Adrenal gland (tissue), 12 donors: ENCODE measurements around the gene TRMT2A. TPM values are rescaled to one million over a fixed set of nuclear protein-coding genes. Genes with fewer than 3 reads are reported as not detected.
"Not testable (repeated sequence)": the region's sequence is repeated elsewhere in the genome, so short reads cannot be mapped to it uniquely, and the experiment has no call there.

ENCODE experiments used
- DNase-seq, 7 donors: peaks; one replicate each; pipeline ENCODE4 v3.0.0-alpha.2; 2019 to 2020
- H3K27ac ChIP-seq, 5 donors: fragments of 200-600 bp; sonication (generic) in 4 of 5; 1 replicate in 3 of 5; 2 replicates in 2 of 5; pipeline versions ENCODE4 v1.5.1 to v1.8.0; 2016 to 2020; ENCODE audit warnings: mild to moderate bottlenecking in 1 of 5
- H3K27me3 ChIP-seq: fragments of 200-600 bp; 2 replicates; pipeline ENCODE4 v1.8.0; 2021
- H3K36me3 ChIP-seq, 2 donors: fragments of 200-600 bp; replicated peaks in 1 of 2; 1 replicate in 1 of 2; 2 replicates in 1 of 2; pipeline versions ENCODE4 v1.5.1 to v1.8.0; 2018 to 2022
- H3K4me1 ChIP-seq, 2 donors: fragments of 200-600 bp; replicated peaks in 1 of 2; 1 replicate in 1 of 2; 2 replicates in 1 of 2; pipeline versions ENCODE4 v1.5.1 to v1.8.0; 2018 to 2021
- H3K4me3 ChIP-seq, 4 donors: fragments of 200-600 bp; sonication (generic) in 3 of 4; one replicate each; pipeline ENCODE4 v1.5.1; 2016 to 2018
- H3K9me3 ChIP-seq, 3 donors: fragments of 200-600 bp; sonication (generic) in 1 of 3; replicated peaks in 1 of 3; 1 replicate in 2 of 3; 2 replicates in 1 of 3; pipeline versions ENCODE4 v1.5.1 to v1.8.0; 2016 to 2021
- POLR2A ChIP-seq, 2 donors: fragments of 450-650 bp; IDR thresholded peaks; one replicate each; pipeline ENCODE4 v1.6.1; 2017; ENCODE audit warnings: antibody characterized with exemption in 2 of 2, mild to moderate bottlenecking in 2 of 2, moderate library complexity in 1 of 2
- WGBS, 4 donors: extraction: QIAGEN DNeasy Blood & Tissue Kit in 2 of 4; methylation state at CpG; one replicate each; pipeline versions ENCODE4 v1.1.5 to v1.1.7; 2013 to 2017; 5-methylcytosine and 5-hydroxymethylcytosine counted together
- intact Hi-C, 2 donors: fragments of 100-400 bp; cut with DNase I; formaldehyde crosslinking; loops; one replicate each; pipeline versions ENCODE4 v1.14.1 to v1.15.0; 2022 to 2023
- polyA plus RNA-seq, 3 donors: library from polyadenylated mRNA; stranded (reverse); fragments of 200-250 nt in 2 of 3; fragments of 350-450 nt in 1 of 3; fragmentation: Illumina TruSeq in 1 of 3; extraction: RNeasy Lipid Tissue Mini Kit (QIAGEN cat#74804) in 1 of 3; gene quantifications; one replicate each; pipeline ENCODE4 v1.2.3, GENCODE V29; 2013 to 2014
- total RNA-seq, 9 donors: library from RNA; depleted of rRNA in 4 of 9; stranded (reverse); fragments of >200 nt in 4 of 9; fragments of 120-200 nt in 1 of 9; fragmentation: NEBNext Ultra II Directional in 1 of 9; extraction: Animal tissue kit (Norgen Biotek cat#: 25700) in 1 of 9; gene quantifications; one replicate each; pipeline versions ENCODE4 v1.1.0 to v1.2.4, GENCODE V29; 2013 to 2023
- TF ChIP-seq, protein P1 (sequence below), 6 experiments: fragments of 450-650 bp in 4 of 6; fragments of 200-600 bp in 2 of 6; sonication (generic) in 1 of 6; IDR thresholded peaks; 1 replicate in 5 of 6; 2 replicates in 1 of 6; pipeline versions ENCODE4 v1.5.1 to v1.8.0; 2016 to 2021; ENCODE audit warnings: antibody characterized with exemption in 6 of 6, mild to moderate bottlenecking in 2 of 6, moderate library complexity in 1 of 6
- donor health status: healthy with polysubstance abuse.
- donor health status: Bipolar disorder and iron deficiency.
- donor health status: DM: yes; HTN: yes; CAD: no.
- donor health status: DM: no; HTN: no; CAD: no.
- donor health status: DM: no; HTN: no; CAD: no.
- donor health status: DM: yes; HTN: yes; CAD: no.

The TRMT2A gene
- total and polyA plus RNA-seq, 12 donors, result 22.4 to 283 (median 66.8) TPM

DNA sequence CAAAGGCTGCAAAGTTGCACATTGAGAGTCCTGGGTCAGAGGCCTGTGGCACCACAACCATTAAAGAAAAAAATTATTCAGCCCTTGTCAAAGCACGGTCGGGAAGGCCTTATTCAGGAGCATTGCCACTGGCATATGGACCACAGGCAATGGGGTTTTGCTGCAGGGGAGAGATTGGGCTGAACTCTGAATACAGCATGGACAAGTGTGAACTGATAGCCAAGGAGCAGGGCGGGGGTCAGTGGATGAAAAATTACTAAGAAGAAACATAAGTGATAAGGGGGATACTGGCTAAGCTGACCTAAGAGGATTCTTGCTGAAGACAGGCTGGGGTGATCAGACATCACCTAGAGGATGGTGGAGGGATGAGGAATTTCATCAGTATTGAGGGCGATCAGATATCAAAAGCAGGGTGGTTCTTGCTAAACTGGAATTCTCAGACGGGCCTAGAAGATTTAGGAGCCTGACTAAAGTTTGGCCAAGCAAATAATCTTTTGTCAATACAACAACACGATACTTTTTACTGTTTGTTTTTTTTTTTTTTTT, 40.3 kb downstream of the TRMT2A start:
- DNase-seq, result no peak
- Histone ChIP-seq H3K27ac (no peak overlapping the region), H3K4me1 (peaks cover 10 to 12% of the 10 kb centered on the region in 2 donors), H3K27me3 (no peaks in the 10 kb centered on the region), H3K9me3 (no peaks in the 10 kb centered on the region), H3K4me3 (no peak overlapping the region), H3K36me3 (no peaks in the 10 kb centered on the region)
- 61 to 69% (median 64%) methylated on average over 6 of the region's 6 CpGs for WGBS, 4 donors
- intact Hi-C loops, result no loop called here
- TF ChIP-seq, protein P1, sequence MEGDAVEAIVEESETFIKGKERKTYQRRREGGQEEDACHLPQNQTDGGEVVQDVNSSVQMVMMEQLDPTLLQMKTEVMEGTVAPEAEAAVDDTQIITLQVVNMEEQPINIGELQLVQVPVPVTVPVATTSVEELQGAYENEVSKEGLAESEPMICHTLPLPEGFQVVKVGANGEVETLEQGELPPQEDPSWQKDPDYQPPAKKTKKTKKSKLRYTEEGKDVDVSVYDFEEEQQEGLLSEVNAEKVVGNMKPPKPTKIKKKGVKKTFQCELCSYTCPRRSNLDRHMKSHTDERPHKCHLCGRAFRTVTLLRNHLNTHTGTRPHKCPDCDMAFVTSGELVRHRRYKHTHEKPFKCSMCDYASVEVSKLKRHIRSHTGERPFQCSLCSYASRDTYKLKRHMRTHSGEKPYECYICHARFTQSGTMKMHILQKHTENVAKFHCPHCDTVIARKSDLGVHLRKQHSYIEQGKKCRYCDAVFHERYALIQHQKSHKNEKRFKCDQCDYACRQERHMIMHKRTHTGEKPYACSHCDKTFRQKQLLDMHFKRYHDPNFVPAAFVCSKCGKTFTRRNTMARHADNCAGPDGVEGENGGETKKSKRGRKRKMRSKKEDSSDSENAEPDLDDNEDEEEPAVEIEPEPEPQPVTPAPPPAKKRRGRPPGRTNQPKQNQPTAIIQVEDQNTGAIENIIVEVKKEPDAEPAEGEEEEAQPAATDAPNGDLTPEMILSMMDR (IDR thresholded peaks at IDR 0.05), result no peak
- TF ChIP-seq POLR2A (IDR thresholded peaks at IDR 0.05), result no peak

DNA sequence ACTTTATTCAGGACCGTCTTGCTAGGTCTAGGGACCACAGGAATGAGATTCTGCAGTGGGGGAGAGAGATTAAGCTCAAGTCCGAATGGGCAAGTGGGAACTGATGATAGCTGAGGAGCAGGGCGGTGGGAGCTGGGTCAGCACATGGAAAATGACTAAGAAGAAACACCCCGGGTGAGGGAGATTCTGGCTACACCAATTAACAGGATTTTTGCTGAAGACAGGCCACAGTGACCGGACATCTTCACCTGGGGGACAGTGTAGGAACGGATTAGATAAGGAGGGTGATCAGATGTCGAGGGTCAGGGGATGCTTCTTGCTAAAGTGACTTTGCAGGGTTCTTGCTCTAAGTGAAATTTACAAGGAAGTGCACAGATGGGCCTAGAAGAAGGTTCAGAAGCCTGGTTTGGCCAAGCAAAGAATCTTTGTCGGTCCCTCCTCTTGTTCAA, 45.5 kb downstream of the TRMT2A start:
- Histone ChIP-seq H3K9me3 (no peaks in the 10 kb centered on the region), H3K36me3 (no peaks in the 10 kb centered on the region), H3K27me3 (no peaks in the 10 kb centered on the region), H3K4me3 (no peak overlapping the region), H3K27ac (no peak overlapping the region), H3K4me1 (no peaks in the 10 kb centered on the region)
- TF ChIP-seq, protein P1 (IDR thresholded peaks at IDR 0.05), result no peak
- TF ChIP-seq POLR2A (IDR thresholded peaks at IDR 0.05), result no peak
- 83 to 89% (median 87%) methylated on average over 8 of the region's 8 CpGs for WGBS, 4 donors
- no peak for DNase-seq
- intact Hi-C loops, result loop anchor here in 1 of 2 donors (2.0 kb wide), 1 partner anchor 35 kb away; no protein-coding TSS in a partner anchor

DNA sequence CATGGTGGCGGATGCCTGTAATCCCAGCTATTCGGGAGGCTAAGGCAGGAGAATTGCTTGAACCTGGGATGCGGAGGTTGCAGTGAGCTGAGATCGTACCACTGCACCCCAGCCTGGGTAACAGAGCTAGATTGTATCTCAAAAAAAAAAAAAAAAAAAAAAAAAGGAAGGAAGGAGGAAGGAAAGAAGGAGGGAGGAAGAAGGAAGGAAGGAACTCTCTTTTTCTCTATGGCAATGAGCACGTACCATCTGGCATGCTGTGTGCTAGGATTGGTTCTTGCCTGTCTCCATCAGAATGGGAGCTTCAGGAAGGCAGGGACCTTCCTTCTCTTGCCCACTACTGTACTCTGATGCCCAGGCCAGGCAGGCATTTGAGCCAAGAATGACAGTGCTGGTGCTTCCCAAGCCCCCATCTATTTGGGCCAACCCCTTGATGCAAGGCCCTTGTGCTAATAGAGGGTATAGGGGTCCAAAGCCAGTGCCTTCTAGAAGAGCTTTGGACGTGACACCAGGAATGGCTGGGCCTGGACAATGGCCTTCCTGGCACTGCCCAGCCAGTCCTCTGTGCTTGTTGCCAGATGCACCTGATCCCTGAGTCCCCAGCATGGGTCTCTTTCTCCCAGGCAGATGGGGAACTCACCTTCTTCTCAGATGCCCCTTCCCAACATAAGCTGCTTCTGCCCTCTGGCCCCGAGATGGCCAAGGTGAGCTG, 47.5 kb downstream of the TRMT2A start:
- 84 to 93% (median 87%) methylated on average over 6 to 7 of the region's 7 CpGs for WGBS, 4 donors
- peaks cover 0 to 6% of the 10 kb centered on the region in 2 donors for H3K36me3 ChIP-seq
- no peaks in the 10 kb centered on the region for H3K9me3 ChIP-seq

DNA sequence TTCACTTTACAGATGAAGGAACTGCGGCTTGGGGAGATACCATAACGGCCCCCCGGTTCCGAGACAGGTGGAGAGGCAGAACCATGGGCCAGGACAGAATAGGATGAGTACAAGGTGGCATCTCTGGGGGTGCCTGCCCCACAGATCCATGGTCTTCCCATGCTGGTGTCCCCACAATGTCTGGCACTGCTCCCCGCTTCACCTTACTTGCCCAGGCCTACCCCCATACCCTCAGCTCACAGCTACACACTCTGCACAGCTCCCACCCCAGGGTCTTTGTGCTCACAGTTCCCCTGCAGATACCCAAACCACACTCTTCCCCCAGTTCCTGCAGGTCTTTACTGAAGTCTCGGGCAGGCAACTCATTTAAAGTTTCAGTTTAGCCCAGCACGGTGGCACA, 48.4 kb downstream of the TRMT2A start:
- WGBS, 4 donors, result 93 to 94% (median 93%) methylated on average over 7 of the region's 7 CpGs
- TF ChIP-seq, protein P1 (IDR thresholded peaks at IDR 0.05), result no peak
- no peak for TF ChIP-seq POLR2A (IDR thresholded peaks at IDR 0.05)
- intact Hi-C loops, result no loop called here
- Histone ChIP-seq H3K27me3 (no peaks in the 10 kb centered on the region), H3K9me3 (no peaks in the 10 kb centered on the region), H3K36me3 (peaks cover 0 to 15% of the 10 kb centered on the region in 2 donors), H3K4me1 (no peaks in the 10 kb centered on the region), H3K27ac (no peak overlapping the region), H3K4me3 (no peak overlapping the region)
- DNase-seq, result no peak

More for the DNA sequence above, 47.5 kb downstream of the TRMT2A start:
- intact Hi-C loops, result loop anchor here in 1 of 2 donors (2.0 kb wide), 1 partner anchor 37 kb away; no protein-coding TSS in a partner anchor
- no peak overlapping the region for H3K4me3 ChIP-seq
- H3K4me1 ChIP-seq, result no peaks in the 10 kb centered on the region
- no peak overlapping the region for H3K27ac ChIP-seq
- H3K27me3 ChIP-seq, result no peaks in the 10 kb centered on the region
- no peak for TF ChIP-seq POLR2A (IDR thresholded peaks at IDR 0.05)
- TF ChIP-seq, protein P1 (IDR thresholded peaks at IDR 0.05), result no peak
- DNase-seq, result no peak

DNA sequence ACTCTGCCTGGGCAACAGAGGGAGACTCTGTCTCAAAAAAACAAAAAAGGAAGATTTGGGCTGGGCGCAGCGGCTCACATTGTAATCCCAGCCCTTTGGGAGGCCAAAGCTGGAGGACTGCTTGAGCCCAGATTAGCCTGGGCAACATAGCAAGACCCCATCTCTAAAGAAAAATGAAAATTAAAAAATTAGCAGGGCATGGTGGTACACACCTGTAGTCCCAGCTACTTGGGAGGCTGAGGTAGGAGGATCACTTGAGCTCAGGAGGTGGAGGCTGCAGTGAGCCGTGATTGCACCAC, 49.7 kb downstream of the TRMT2A start:
- H3K9me3 ChIP-seq, DNase-seq, H3K4me3 ChIP-seq, H3K27me3 ChIP-seq, intact Hi-C loops, H3K4me1 ChIP-seq, H3K27ac ChIP-seq: not testable (repeated sequence)
- peaks cover 0 to 28% of the 10 kb centered on the region in 2 donors for H3K36me3 ChIP-seq
- 93 to 99% (median 97%) methylated on average over 3 of the region's 3 CpGs for WGBS, 4 donors
